Smooth muscle cell (in vitro differentiated cells): ENCODE results near the gene TRIM52. TPM values are rescaled to one million over a fixed set of nuclear protein-coding genes. Genes with fewer than 3 reads are reported as not detected.
A peak's percentile ranks its signal among the peaks of the same experiment; 100 is the strongest.
"Not testable (repeated sequence)": the region's sequence is repeated elsewhere in the genome, so short reads cannot be mapped to it uniquely, and the experiment has no call there.

ENCODE experiments used
- DNase-seq: peaks from one replicate; lab custom pipeline; 2025; ENCODE audit not compliant: unreplicated experiment; lab: John Stamatoyannopoulos, UW
- H2AFZ ChIP-seq: fragments of 200-600 bp; sonication (generic); 2 replicates; pipeline ENCODE4 v1.6.0; 2016; ENCODE audit warnings: antibody characterized with exemption, low read depth, mild to moderate bottlenecking
- H3F3A ChIP-seq: fragments of 200-600 bp; sonication (generic); 2 replicates; pipeline ENCODE4 v1.6.0; 2017; ENCODE audit warnings: antibody characterized with exemption, low read depth
- H3K27ac ChIP-seq: fragments of 200-600 bp; sonication (generic); 2 replicates; pipeline ENCODE4 v1.5.1; 2016; ENCODE audit warnings: low read depth, mild to moderate bottlenecking
- H3K27me3 ChIP-seq: fragments of 200-600 bp; sonication (generic); 2 replicates; pipeline ENCODE4 v1.6.1; 2016; ENCODE audit warnings: low read depth, mild to moderate bottlenecking
- H3K36me3 ChIP-seq: fragments of 200-600 bp; sonication (generic); 2 replicates; pipeline ENCODE4 v1.5.1; 2016; ENCODE audit warnings: low read depth
- H3K4me1 ChIP-seq: fragments of 200-600 bp; sonication (generic); 2 replicates; pipeline ENCODE4 v1.5.1; 2016; ENCODE audit warnings: low read depth
- H3K4me2 ChIP-seq: fragments of 200-600 bp; sonication (generic); 2 replicates; pipeline ENCODE4 v1.6.0; 2016; ENCODE audit warnings: mild to moderate bottlenecking
- H3K4me3 ChIP-seq: fragments of 200-600 bp; sonication (generic); 2 replicates; pipeline ENCODE4 v1.5.1; 2016; ENCODE audit warnings: mild to moderate bottlenecking
- H3K79me2 ChIP-seq: fragments of 200-600 bp; sonication (generic); 2 replicates; pipeline ENCODE4 v1.6.0; 2016; ENCODE audit warnings: low read depth, mild to moderate bottlenecking
- H3K9ac ChIP-seq: fragments of 200-600 bp; sonication (generic); 2 replicates; pipeline ENCODE4 v1.6.0; 2016; ENCODE audit warnings: low read depth
- H3K9me3 ChIP-seq: fragments of 200-600 bp; sonication (generic); replicated peaks from 2 replicates; pipeline ENCODE4 v1.5.1; 2016; ENCODE audit warnings: low read depth
- H4K20me1 ChIP-seq: fragments of 200-600 bp; sonication (generic); 2 replicates; pipeline ENCODE4 v1.6.0; 2016; ENCODE audit warnings: low read depth
- whole genome bisulfite sequencing: methylation state at CpG from one replicate; pipeline ENCODE4 v1.1.7; 2016; ENCODE audit warnings: low lambda C conversion rate; 5-methylcytosine and 5-hydroxymethylcytosine counted together
- polyA plus RNA-seq: library from polyadenylated mRNA; unstranded; fragments of >200 nt; fragmentation: Nextera tagmentation; extraction: Ambion mirVana; gene quantifications from 2 replicates; pipeline ENCODE4 v1.2.1, GENCODE V29; 2016
- total RNA-seq: library from RNA; depleted of rRNA; stranded (reverse); fragments of >200 nt; gene quantifications from 2 replicates; pipeline ENCODE4 v1.2.3, GENCODE V29; 2014
- TF ChIP-seq, protein P1 (sequence below): fragments of 200-600 bp; sonication (generic); IDR thresholded peaks from 2 replicates; pipeline ENCODE4 v1.5.1; 2017; ENCODE audit warnings: borderline replicate concordance, mild to moderate bottlenecking, antibody characterized with exemption; ENCODE audit not compliant: insufficient read depth, poor library complexity, severe bottlenecking

Gene TRIM52
- total and polyA plus RNA-seq, 2 experiments from 2014 or later = 3.2 to 5.0 TPM

GRCh38 chr5:181217803-181218062, 43.2 kb downstream of the TRIM52 start:
- Histone ChIP-seq H3K4me1 (no peaks in the 10 kb centered on the region), H3K36me3 (no peaks in the 10 kb centered on the region), H2AFZ (peak overlapping the region; percentile 38), H3K27ac (no peak overlapping the region), H3K27me3 (no peaks in the 10 kb centered on the region), H3F3A (peaks cover 26% of the 10 kb centered on the region), H3K9ac (no peak overlapping the region), H3K4me3 (peak overlapping the region; percentile 47), H3K4me2 (peak overlapping the region; percentile 78), H3K79me2 (no peaks in the 10 kb centered on the region), H3K9me3 (no peaks in the 10 kb centered on the region), H4K20me1 (no peaks in the 10 kb centered on the region)
- WGBS = 4% methylated on average over 13 of the region's 13 CpGs
- TF ChIP-seq, protein P1, sequence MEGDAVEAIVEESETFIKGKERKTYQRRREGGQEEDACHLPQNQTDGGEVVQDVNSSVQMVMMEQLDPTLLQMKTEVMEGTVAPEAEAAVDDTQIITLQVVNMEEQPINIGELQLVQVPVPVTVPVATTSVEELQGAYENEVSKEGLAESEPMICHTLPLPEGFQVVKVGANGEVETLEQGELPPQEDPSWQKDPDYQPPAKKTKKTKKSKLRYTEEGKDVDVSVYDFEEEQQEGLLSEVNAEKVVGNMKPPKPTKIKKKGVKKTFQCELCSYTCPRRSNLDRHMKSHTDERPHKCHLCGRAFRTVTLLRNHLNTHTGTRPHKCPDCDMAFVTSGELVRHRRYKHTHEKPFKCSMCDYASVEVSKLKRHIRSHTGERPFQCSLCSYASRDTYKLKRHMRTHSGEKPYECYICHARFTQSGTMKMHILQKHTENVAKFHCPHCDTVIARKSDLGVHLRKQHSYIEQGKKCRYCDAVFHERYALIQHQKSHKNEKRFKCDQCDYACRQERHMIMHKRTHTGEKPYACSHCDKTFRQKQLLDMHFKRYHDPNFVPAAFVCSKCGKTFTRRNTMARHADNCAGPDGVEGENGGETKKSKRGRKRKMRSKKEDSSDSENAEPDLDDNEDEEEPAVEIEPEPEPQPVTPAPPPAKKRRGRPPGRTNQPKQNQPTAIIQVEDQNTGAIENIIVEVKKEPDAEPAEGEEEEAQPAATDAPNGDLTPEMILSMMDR = no peak
- DNase-seq = no peak

DNA sequence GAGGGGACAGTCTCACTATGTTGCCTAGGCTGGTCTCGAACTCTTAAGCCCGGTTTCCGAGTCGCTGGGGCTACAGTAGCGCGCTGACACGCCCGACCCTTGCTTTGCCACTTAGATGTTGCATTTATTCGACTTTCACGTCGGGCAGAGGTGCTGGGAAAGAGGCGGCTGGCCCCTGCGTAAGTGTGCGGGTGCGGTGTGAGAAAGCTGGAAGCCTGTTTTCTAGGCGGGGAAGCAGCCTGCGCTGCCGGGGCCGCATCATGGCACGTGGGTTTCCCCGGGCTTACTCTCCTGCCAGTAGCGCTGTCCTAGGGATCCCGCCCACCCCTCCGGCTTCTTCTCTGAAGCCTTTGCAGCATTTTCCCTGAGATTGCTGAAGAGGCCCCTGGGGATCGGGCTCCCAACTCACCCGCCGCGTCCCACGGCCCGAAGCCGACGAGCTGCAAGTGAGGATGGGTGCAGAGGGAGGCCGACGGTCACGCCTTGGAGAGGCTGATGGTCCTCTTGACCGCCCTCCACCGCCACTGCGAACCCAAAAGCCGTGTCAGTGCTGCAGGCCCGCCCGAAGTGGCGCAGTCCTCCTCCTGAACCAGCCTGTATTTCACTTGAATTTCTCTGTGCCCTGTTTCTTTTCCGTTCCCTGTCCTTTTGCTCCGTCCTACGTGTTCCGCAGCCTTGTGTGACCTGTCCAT, 43.7 kb downstream of the TRIM52 start:
- 2% methylated on average over 44 of the region's 46 CpGs for WGBS
- TF ChIP-seq, protein P1 = no peak
- H3K27ac ChIP-seq = no peak overlapping the region
- peaks cover 23% of the 10 kb centered on the region for H3F3A ChIP-seq
- peak overlapping the region; percentile 78 for H3K4me2 ChIP-seq
- H3K4me1 ChIP-seq = no peaks in the 10 kb centered on the region
- H3K36me3 ChIP-seq = no peaks in the 10 kb centered on the region
- H2AFZ ChIP-seq = peak overlapping the region; percentile 38
- no peak overlapping the region for H3K9ac ChIP-seq
- no peaks in the 10 kb centered on the region for H4K20me1 ChIP-seq
- H3K79me2 ChIP-seq = no peaks in the 10 kb centered on the region
- DNase-seq = no peak
- no peaks in the 10 kb centered on the region for H3K9me3 ChIP-seq
- peak overlapping the region; percentile 47 for H3K4me3 ChIP-seq
- no peaks in the 10 kb centered on the region for H3K27me3 ChIP-seq

DNA sequence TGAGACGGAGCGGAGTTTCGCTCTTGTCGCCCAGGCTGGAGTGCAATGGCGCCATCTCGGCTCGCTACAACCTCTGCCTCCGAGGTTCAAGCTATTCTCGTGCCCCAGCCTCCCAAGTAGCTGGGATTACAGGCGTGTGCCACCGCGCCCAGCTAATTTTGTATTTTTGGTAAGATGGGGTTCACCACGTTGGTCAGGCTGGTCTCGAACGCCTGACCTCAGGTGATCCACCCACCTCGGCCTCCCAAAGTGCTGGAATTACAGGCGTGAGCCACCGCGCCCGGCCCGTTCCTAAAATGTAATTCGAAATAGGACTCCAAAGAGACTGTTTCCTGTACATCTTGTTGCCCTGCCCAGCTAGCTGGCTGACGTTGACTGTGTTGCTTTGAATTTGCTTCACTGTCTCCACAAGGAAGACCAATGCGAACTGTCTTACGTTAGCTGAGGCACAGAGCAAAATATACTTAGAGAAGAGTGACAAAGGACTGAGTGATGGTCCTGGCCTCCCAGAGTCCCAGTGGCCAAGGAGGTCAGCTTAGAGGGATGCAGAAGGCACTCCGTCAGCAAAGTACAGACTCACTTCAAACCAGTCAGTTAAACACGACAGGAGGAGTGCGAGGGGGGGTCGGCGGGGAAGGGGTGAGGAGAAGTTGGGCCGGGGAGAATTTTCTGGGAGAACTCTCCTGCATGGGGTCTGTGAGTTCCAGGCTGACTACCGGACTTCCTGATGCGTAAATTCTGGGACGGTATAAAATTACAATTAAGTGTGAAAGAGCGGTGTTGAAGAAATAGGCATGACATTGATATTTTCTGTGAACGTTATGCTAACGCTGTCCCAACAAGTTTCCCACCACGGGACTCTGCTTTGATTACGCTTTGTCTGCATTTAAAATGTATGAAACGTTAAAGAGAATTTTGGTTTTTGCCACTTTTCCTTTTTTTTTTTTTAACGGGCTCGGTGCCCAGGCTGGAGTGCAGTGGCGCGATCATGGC, 44.6 kb downstream of the TRIM52 start:
- no peak for DNase-seq
- H4K20me1 ChIP-seq = no peaks in the 10 kb centered on the region
- no peaks in the 10 kb centered on the region for H3K27me3 ChIP-seq
- no peak overlapping the region for H2AFZ ChIP-seq
- no peaks in the 10 kb centered on the region for H3K36me3 ChIP-seq
- no peak overlapping the region for H3K27ac ChIP-seq
- no peak overlapping the region for H3K9ac ChIP-seq
- TF ChIP-seq, protein P1 = no peak
- H3K4me1 ChIP-seq = no peaks in the 10 kb centered on the region
- H3K4me2 ChIP-seq = peak overlapping the region; percentile 78
- H3K79me2 ChIP-seq = no peaks in the 10 kb centered on the region
- H3K9me3 ChIP-seq = no peaks in the 10 kb centered on the region
- WGBS = 61% methylated on average over 44 of the region's 44 CpGs
- H3K4me3 ChIP-seq = peak overlapping the region; percentile 47
- H3F3A ChIP-seq = peaks cover 15% of the 10 kb centered on the region

DNA sequence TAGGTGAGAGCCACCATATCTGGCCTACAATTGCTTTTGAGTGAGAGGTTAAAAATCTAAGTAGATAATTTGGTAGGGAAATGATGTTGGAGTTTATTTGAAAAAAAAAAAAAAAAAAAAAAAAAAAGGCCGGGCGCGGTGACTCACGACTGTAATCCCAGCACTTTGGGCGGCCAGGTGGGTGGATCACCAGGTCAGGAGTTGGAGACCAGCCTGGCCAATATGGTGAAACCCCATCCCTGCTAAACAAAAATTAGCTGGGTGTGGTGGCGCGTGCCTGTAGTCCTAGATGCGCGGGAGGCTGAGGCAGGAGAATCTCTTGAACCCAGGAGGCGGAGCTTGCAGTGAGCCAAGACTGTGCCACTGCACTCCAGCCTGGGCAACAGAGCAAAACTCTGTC, 46.7 kb downstream of the TRIM52 start:
- not testable (repeated sequence) for H3K79me2 ChIP-seq, DNase-seq, H3K27me3 ChIP-seq, H3K9me3 ChIP-seq, H3K9ac ChIP-seq, H3K27ac ChIP-seq, H3F3A ChIP-seq, H3K36me3 ChIP-seq, H2AFZ ChIP-seq, H3K4me2 ChIP-seq, H3K4me1 ChIP-seq, H4K20me1 ChIP-seq, H3K4me3 ChIP-seq
- 87% methylated on average over 10 of the region's 10 CpGs for WGBS
